BLaER1 treated with 17β-estradiol and CSF1 and Interleukin-3, amounts not matched to agents 10 nM and 100 nM (cell line): ENCODE results near the gene NEDD1.

Source experiments
- H3K27ac ChIP-seq, 11 experiments: shearing (Covaris generic); formaldehyde crosslinking; 2 replicates each; pipeline ENCODE4 v1.8.1; 2022
- H3K27me3 ChIP-seq, 11 experiments: shearing (Covaris generic); formaldehyde crosslinking; 2 replicates each; pipeline ENCODE4 v1.8.1; 2022
- H3K36me3 ChIP-seq, 11 experiments: shearing (Covaris generic); formaldehyde crosslinking; 2 replicates each; pipeline ENCODE4 v1.8.1; 2022
- H3K4me1 ChIP-seq, 10 experiments: shearing (Covaris generic); formaldehyde crosslinking; 2 replicates each; pipeline ENCODE4 v1.8.1; 2022
- H3K4me2 ChIP-seq, 11 experiments: shearing (Covaris generic); formaldehyde crosslinking; 2 replicates each; pipeline ENCODE4 v1.8.1; 2022
- H3K4me3 ChIP-seq, 10 experiments: shearing (Covaris generic); formaldehyde crosslinking; 2 replicates each; pipeline ENCODE4 v1.8.1; 2022
- H3K9ac ChIP-seq, 11 experiments: shearing (Covaris generic); formaldehyde crosslinking; 2 replicates each; pipeline ENCODE4 v1.8.1; 2022
- H3K9me3 ChIP-seq, 11 experiments: shearing (Covaris generic); formaldehyde crosslinking; replicated peaks in 1 of 11; 2 replicates each; pipeline ENCODE4 v1.8.1; 2022
- H4K20me1 ChIP-seq, 11 experiments: shearing (Covaris generic); formaldehyde crosslinking; 2 replicates each; pipeline ENCODE4 v1.8.1; 2022
- Cebpa-rat ChIP-seq, 11 experiments: shearing (Covaris generic); IDR thresholded peaks; 2 replicates each; pipeline ENCODE4 v1.8.1; 2022

Gene NEDD1

DNA sequence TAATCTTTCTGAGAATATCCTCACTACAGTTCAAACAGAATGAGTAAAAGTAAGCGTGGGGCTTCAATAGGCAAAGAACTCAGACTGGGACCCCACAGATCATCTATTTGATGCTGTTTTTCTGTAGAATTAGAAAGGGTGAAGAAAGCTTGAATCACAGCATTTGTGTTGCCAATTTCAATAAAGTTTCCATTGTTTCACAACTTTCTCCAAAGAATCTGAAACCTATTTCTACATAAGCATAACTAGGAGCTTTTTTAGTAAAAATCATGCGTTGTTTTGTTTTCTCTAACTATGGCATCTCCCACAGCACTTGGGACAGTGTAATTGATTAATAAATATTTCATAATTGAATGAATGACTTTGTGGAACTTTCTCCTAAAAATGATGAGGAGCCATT, 16.7 kb upstream of the NEDD1 start:
- peaks cover 6 to 18% (median 13%) of the 10 kb centered on the region in 11 experiments; a peak in 21 of 22 replicates for H3K9me3 ChIP-seq
- H3K27ac ChIP-seq = no peak overlapping the region

GRCh38 chr12:96892104-96892503, 15.0 kb upstream of the NEDD1 start:
- Histone ChIP-seq H3K27ac (no peak overlapping the region), H3K27me3 (no peaks in the 10 kb centered on the region), H3K36me3 (no peaks in the 10 kb centered on the region), H3K4me2 (no peak overlapping the region), H3K9me3 (peaks cover 6 to 18% (median 13%) of the 10 kb centered on the region in 11 experiments; a peak in 21 of 22 replicates), H4K20me1 (no peaks in the 10 kb centered on the region), H3K9ac (no peak overlapping the region), H3K4me1 (no peaks in the 10 kb centered on the region), H3K4me3 (no peak overlapping the region)
- TF ChIP-seq Cebpa-rat (IDR thresholded peaks at IDR 0.05) = no peak

More for the DNA sequence above, 16.7 kb upstream of the NEDD1 start:
- Histone ChIP-seq H3K4me1 (no peaks in the 10 kb centered on the region), H3K36me3 (no peaks in the 10 kb centered on the region), H3K4me3 (no peak overlapping the region), H3K9ac (no peak overlapping the region), H3K27me3 (no peaks in the 10 kb centered on the region), H4K20me1 (no peaks in the 10 kb centered on the region), H3K4me2 (no peak overlapping the region)
- no peak for TF ChIP-seq Cebpa-rat (IDR thresholded peaks at IDR 0.05)

GRCh38 chr12:96897421-96897820, 9.6 kb upstream of the NEDD1 start:
- Histone ChIP-seq H3K4me1 (no peaks in the 10 kb centered on the region), H3K27ac (no peak overlapping the region), H3K36me3 (no peaks in the 10 kb centered on the region), H3K9me3 (peaks cover 6 to 18% (median 13%) of the 10 kb centered on the region in 11 experiments; a peak in 21 of 22 replicates), H3K4me2 (no peak overlapping the region), H3K4me3 (no peak overlapping the region), H3K9ac (no peak overlapping the region), H4K20me1 (no peaks in the 10 kb centered on the region), H3K27me3 (no peaks in the 10 kb centered on the region)
- TF ChIP-seq Cebpa-rat (IDR thresholded peaks at IDR 0.05) = no peak

DNA sequence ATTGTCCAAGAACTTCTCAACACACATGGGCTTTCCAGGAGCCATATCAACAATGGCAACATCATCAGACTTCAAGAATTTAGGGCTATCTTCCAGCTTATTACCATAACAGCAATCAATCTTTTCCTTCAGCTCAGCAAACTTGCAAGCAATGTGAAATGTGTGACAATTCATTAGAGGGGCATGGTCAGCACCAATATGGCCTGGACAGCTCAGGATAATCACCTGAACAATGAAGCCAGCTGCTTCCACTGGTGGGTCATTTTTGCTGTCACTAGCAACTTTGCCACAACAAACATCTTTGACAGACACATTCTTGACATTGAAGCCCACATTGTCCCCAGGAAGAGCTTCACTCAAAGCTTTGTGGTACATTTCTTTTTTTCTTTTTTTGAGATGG, 5.9 kb upstream of the NEDD1 start:
- Histone ChIP-seq H3K4me1 (peaks cover 0 to 2% (median under 1%) of the 10 kb centered on the region in 10 experiments; a peak in 7 of 20 replicates), H3K9ac (no peak overlapping the region), H3K27ac (no peak overlapping the region), H4K20me1 (no peaks in the 10 kb centered on the region), H3K4me2 (no peak overlapping the region), H3K9me3 (no peaks in the 10 kb centered on the region), H3K4me3 (no peak overlapping the region), H3K27me3 (no peaks in the 10 kb centered on the region), H3K36me3 (no peaks in the 10 kb centered on the region)
- no peak for TF ChIP-seq Cebpa-rat (IDR thresholded peaks at IDR 0.05)

- Histone ChIP-seq H3K4me3 (no peak overlapping the region), H3K9me3 (no peaks in the 10 kb centered on the region), H3K36me3 (no peaks in the 10 kb centered on the region), H4K20me1 (no peaks in the 10 kb centered on the region), H3K4me2 (no peak overlapping the region), H3K27ac (no peak overlapping the region), H3K4me1 (peaks cover 0 to 7% (median 5%) of the 10 kb centered on the region in 10 experiments; a peak in 11 of 20 replicates), H3K9ac (no peak overlapping the region), H3K27me3 (no peaks in the 10 kb centered on the region)
- 0 out of 22 replicates have a peak, but pooled peaks of 1 of the 11 experiments have one; percentile 17 for TF ChIP-seq Cebpa-rat (IDR thresholded peaks at IDR 0.05)
These were observed 5.0 kb upstream of the NEDD1 start for GRCh38 chr12:96902076-96902475.

DNA sequence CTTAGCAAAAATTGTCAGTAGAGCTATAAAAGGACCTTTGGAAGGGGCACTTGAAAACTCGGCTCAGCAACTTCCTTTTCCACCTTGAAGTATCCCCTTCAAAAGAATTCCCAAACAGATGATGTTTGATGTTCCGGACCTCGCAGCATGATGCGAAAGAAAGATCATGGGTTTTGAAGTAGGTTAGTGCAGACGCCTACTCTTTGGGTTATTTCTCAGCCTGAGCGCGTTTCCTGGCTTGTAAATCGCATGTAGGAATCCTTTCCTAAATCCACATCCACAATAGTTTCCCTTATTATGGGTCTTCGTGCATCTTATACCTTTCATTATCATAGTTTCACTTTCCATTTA, 584 bp upstream of the NEDD1 start:
- Histone ChIP-seq H3K4me2 (peak overlapping the region; percentile 68 to 93 (median 85)), H3K4me3 (peak overlapping the region; percentile 78 to 93 (median 87)), H3K27me3 (no peaks in the 10 kb centered on the region), H3K4me1 (peaks cover 29 to 43% (median 39%) of the 10 kb centered on the region in 10 experiments), H3K27ac (peak overlapping the region; percentile 78 to 91 (median 89); a peak in 21 of 22 replicates), H3K9me3 (no peaks in the 10 kb centered on the region), H3K36me3 (peaks cover 0 to 10% (median 0%) of the 10 kb centered on the region in 11 experiments; a peak in 3 of 22 replicates), H4K20me1 (peaks cover 0 to 3% (median 0%) of the 10 kb centered on the region in 11 experiments; a peak in 4 of 22 replicates), H3K9ac (peak overlapping the region; percentile 86 to 94 (median 90))
- no peak for TF ChIP-seq Cebpa-rat (IDR thresholded peaks at IDR 0.05)

DNA sequence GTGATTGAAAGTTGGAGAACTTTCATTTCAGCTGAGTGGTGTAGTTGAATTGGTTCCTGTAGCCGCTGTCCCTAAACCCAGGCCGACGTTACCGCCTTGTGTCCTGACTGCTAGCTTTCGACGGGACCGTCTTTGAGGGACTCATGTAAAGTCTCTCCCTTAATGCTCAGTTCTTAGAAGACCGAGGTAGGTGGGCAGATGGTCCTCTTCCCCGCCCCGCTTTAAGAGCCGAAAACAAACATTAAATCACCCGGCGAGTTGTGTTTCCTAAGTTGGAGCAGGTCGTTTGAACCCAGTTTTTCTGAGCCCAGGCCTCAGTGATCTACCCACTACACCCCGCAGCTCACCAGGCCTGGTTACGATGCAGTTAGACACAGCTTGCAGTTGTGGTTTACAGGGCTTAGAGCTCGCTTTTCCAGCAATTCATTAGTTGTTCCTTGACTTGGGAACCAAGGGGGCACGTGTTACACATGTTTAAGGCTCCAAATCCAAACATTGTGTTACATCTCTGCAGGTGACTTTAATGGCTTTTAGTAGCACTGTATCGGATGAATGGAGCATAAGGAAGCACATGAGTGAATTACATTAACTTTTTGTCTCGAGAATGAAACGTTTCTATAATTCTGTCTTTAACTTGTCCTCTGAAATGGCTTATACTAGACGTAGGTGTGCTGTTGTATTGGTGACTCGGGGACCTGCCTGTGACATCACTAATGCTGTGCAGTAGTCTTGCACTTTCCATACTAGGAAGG, 790 bp downstream of the NEDD1 start:
- peaks cover 0 to 3% (median 0%) of the 10 kb centered on the region in 11 experiments; a peak in 5 of 22 replicates for H4K20me1 ChIP-seq
- peaks cover 31 to 46% (median 42%) of the 10 kb centered on the region in 10 experiments for H3K4me1 ChIP-seq
- H3K36me3 ChIP-seq = peaks cover 0 to 17% (median 3%) of the 10 kb centered on the region in 11 experiments; a peak in 15 of 22 replicates
- peak overlapping the region; percentile 86 to 94 (median 90) for H3K9ac ChIP-seq
- H3K9me3 ChIP-seq = peaks cover 0 to under 1% (median 0%) of the 10 kb centered on the region in 11 experiments; a peak in 1 of 22 replicates
- H3K4me3 ChIP-seq = peak overlapping the region; percentile 78 to 93 (median 87)
- no peak for TF ChIP-seq Cebpa-rat (IDR thresholded peaks at IDR 0.05)
- peak overlapping the region; percentile 78 to 91 (median 89) for H3K27ac ChIP-seq
- H3K4me2 ChIP-seq = peak overlapping the region; percentile 77 to 93 (median 88)
- H3K27me3 ChIP-seq = no peaks in the 10 kb centered on the region

- Histone ChIP-seq H3K9me3 (peaks cover 0 to 5% (median 0%) of the 10 kb centered on the region in 11 experiments; a peak in 2 of 22 replicates), H3K9ac (peak overlapping the region; percentile 86 to 94 (median 90); a peak in 19 of 22 replicates), H3K27ac (peak overlapping the region in 6 of 11 experiments; percentile 88 to 91 (median 89); a peak in 5 of 22 replicates), H4K20me1 (peaks cover 0 to 6% (median 0%) of the 10 kb centered on the region in 11 experiments; a peak in 5 of 22 replicates), H3K36me3 (peaks cover 0 to 22% (median 9%) of the 10 kb centered on the region in 11 experiments; a peak in 18 of 22 replicates), H3K4me2 (peak overlapping the region; percentile 77 to 93 (median 88)), H3K4me3 (peak overlapping the region; percentile 78 to 93 (median 87)), H3K4me1 (peaks cover 31 to 46% (median 42%) of the 10 kb centered on the region in 10 experiments), H3K27me3 (no peaks in the 10 kb centered on the region)
- no peak for TF ChIP-seq Cebpa-rat (IDR thresholded peaks at IDR 0.05)
These were observed 1.3 kb downstream of the NEDD1 start for GRCh38 chr12:96908423-96908675.

GRCh38 chr12:96912261-96912660, 5.2 kb downstream of the NEDD1 start:
- Histone ChIP-seq H3K36me3 (peaks cover 0 to 46% (median 28%) of the 10 kb centered on the region in 11 experiments; a peak in 20 of 22 replicates), H3K27ac (no peak overlapping the region), H3K27me3 (no peaks in the 10 kb centered on the region), H3K9me3 (peaks cover 0 to 13% (median 9%) of the 10 kb centered on the region in 11 experiments; a peak in 6 of 22 replicates), H3K4me2 (no peak overlapping the region), H4K20me1 (peaks cover 0 to 6% (median 0%) of the 10 kb centered on the region in 11 experiments; a peak in 6 of 22 replicates), H3K4me1 (peaks cover 31 to 40% (median 37%) of the 10 kb centered on the region in 10 experiments), H3K9ac (no peak overlapping the region), H3K4me3 (no peak overlapping the region)
- TF ChIP-seq Cebpa-rat (IDR thresholded peaks at IDR 0.05) = no peak
